Aortic smooth muscle cell (primary cell): ENCODE data around the gene MAB21L2. TPM values are rescaled to one million over a fixed set of nuclear protein-coding genes. Genes with fewer than 3 reads are reported as not detected.

Experiments
- total RNA-seq: library from RNA; depleted of rRNA; stranded (reverse); fragments of >200 nt; gene quantifications from 2 replicates; pipeline ENCODE4 v1.2.3, GENCODE V29; 2014

Gene MAB21L2
- 3.5 and 5.3 TPM in 2 replicates for total RNA-seq

GRCh38 chr4:150582146-150582872, at the start of gene MAB21L2:
Gene MAB21L2 (plus strand): TSS chr4:150582151. CDS start chr4:150583030, 879 bp downstream.

